ENCODE measurements around the gene ANGPTL8. TPM values are rescaled to one million over a fixed set of nuclear protein-coding genes. Genes with fewer than 3 reads are reported as not detected.
A peak's percentile ranks its signal among the peaks of the same experiment; 100 is the strongest.

ANGPTL8 gene
- total RNA-seq, 2 experiments from 2014 or later, result not detected

DNA sequence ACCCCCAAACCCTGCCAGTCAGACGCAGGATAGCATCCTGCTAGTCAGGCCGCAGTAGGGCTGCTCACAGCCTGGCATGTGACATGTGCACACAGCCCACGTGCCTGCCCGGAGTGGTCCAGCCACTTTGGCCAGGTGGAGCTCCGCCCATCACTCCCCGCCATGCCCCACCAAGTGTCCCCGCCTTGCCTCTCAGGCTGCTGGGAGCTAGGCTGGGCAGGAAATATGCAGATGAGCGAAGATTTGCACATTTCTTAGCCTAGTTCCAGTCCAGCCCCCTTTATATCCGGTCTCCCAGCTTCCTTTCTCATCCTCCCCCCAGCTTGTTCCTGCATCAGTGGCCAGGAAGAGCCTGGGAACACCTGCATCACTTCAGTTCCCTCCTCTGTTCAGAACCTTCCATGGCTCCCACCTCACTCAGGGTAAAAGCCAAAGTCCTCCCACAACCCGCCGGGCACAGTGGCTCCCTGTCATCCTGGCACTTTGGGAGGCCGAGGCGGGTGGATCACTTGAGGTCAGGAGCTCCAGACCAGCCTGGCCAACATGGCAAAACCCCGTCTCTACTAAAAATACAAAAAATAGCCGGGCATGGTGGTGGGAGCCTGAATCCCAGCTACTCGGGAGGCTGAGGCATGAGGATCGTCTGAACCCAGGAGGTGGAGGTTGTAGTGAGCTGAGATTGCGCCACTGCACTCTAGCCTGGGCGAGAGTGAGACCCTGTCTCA, 25.2 kb downstream of the ANGPTL8 start:
- peaks cover 3% of the 10 kb centered on the region for H3K4me1 Mint-ChIP-seq
- no peak overlapping the region for H3K27ac Mint-ChIP-seq
- no peaks in the 10 kb centered on the region for H3K9me3 Mint-ChIP-seq (ENCODE audit: low read depth)
- no peak for DNase-seq
- peaks cover 79% of the 10 kb centered on the region for H3K27me3 Mint-ChIP-seq
- H3K4me3 Mint-ChIP-seq, result no peak overlapping the region
- no peak for ATAC-seq
- CTCF ChIA-PET, result interaction anchor here (0.6 to 2.1 kb wide), 3 partner anchors 10 to 332 kb away, joined by 3 to 6 read pairs (median 3); no protein-coding TSS in a partner anchor
- H3K36me3 Mint-ChIP-seq, result no peaks in the 10 kb centered on the region

DNA sequence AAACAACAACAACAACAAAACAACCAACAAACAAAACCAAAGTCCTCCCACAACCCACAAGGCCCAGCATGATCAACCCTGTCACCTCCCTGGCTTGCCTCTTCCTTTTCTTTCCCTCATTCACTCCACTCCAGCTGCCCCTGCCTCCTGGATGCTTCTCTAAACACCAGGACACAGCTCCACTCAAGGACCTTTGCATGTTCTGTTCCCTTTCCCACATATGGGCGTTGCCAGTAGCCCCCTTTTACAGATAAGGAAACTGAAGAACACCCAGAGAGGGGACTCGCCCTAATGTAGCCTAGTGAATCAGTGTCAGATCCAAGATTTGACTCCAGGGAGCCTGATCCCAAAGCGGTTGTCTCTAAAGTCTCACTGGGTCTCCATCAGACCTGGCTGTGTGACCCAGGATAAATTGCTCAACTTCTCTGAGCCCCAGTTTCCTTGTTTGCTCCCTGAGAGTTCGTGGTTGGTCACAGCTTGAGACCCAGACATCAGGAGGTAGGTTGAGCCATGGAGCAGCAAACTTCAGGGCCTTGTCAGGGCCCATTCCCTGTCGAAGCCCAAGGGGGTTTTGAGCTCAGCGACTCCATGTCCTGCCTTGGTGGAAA, 25.9 kb downstream of the ANGPTL8 start:
- peaks cover 3% of the 10 kb centered on the region for H3K4me1 Mint-ChIP-seq
- CTCF ChIA-PET, result interaction anchor here (0.6 to 2.1 kb wide), 4 partner anchors 9 to 23 kb away, joined by 3 to 6 read pairs (median 4); no protein-coding TSS in a partner anchor
- no peaks in the 10 kb centered on the region for H3K9me3 Mint-ChIP-seq (ENCODE audit: low read depth)
- H3K27me3 Mint-ChIP-seq, result peaks cover 74% of the 10 kb centered on the region
- ATAC-seq, result no peak
- H3K4me3 Mint-ChIP-seq, result no peak overlapping the region
- H3K27ac Mint-ChIP-seq, result no peak overlapping the region
- DNase-seq, result no peak
- H3K36me3 Mint-ChIP-seq, result no peaks in the 10 kb centered on the region

DNA sequence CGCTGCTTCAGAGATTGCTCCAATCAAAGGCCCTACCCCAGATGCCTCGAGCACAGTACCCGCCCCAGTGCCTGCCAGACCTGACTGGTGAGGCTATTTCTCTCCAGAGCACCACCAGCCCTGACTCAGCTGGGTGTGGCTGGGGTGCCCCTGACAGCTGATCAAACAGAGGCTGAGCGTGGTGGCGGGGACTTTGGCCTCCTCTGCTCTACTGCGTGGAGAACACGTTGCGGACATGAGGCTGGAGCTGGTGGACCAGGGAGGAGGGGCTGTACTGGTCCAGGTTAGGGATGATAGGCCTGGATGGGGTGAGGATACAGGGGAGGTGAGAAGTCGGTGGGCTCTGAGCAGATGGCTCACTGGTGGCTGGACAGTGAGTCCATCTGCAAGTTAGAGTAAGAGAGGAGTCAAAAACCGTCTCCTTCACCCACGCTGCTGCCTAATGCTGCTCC, 26.4 kb downstream of the ANGPTL8 start:
- CTCF ChIA-PET, result interaction anchor here (0.6 to 1.3 kb wide), 4 partner anchors 10 to 23 kb away, joined by 3 to 5 read pairs (median 3); no protein-coding TSS in a partner anchor
- H3K9me3 Mint-ChIP-seq (ENCODE audit: low read depth), result no peaks in the 10 kb centered on the region
- DNase-seq, result no peak

DNA sequence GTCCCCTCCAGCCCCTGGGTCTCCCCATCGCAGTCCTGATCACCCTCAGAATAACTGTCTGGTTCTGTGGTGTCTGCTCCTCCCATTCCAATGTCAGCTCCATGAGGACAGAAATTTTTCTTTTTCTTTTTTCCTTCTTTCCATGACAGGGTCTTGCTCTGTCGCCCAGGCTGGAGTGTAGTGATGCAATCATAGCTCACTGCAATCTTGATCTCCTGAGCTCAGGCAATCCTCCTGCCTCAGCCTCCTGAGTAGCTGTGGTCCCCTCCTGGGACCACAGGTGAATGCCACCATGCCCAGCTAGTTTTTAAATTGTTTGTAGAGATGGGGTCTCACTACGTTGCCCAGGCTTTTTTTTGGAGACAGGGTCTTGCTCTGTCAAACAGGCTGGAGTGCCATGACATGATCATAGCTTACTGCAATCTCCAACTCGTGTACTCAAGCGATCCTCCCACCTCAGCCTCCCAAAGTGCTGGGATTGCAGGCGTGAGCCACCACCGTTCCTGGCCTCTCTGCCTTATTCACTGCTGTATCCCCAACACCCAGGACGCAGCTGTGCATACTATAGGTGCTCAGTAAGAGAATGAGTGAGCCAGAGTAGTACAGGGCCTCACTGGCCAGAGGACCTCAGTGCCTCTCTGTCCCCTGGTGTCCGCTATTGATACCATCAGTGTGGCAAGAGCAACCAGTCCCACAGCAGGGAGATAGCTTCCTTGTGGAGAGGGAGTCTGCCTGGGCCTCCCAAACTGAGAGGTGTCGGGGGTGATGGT, 28.1 kb downstream of the ANGPTL8 start:
- ATAC-seq, result no peak
- Mint-ChIP-seq H3K36me3 (no peaks in the 10 kb centered on the region), H3K27ac (no peak overlapping the region), H3K4me1 (peaks cover 3% of the 10 kb centered on the region), H3K9me3 (ENCODE audit: low read depth) (no peaks in the 10 kb centered on the region), H3K4me3 (no peak overlapping the region), H3K27me3 (peaks cover 76% of the 10 kb centered on the region)
- CTCF ChIA-PET, result interaction anchor here (0.8 to 1.5 kb wide), 2 partner anchors 215 to 579 kb away, joined by 3 to 4 read pairs; no protein-coding TSS in a partner anchor
- no peak for DNase-seq

More for the DNA sequence above, 26.4 kb downstream of the ANGPTL8 start:
- Mint-ChIP-seq H3K27ac (no peak overlapping the region), H3K4me1 (peaks cover 3% of the 10 kb centered on the region), H3K27me3 (peaks cover 73% of the 10 kb centered on the region), H3K4me3 (no peak overlapping the region), H3K36me3 (no peaks in the 10 kb centered on the region)
- ATAC-seq, result no peak

DNA sequence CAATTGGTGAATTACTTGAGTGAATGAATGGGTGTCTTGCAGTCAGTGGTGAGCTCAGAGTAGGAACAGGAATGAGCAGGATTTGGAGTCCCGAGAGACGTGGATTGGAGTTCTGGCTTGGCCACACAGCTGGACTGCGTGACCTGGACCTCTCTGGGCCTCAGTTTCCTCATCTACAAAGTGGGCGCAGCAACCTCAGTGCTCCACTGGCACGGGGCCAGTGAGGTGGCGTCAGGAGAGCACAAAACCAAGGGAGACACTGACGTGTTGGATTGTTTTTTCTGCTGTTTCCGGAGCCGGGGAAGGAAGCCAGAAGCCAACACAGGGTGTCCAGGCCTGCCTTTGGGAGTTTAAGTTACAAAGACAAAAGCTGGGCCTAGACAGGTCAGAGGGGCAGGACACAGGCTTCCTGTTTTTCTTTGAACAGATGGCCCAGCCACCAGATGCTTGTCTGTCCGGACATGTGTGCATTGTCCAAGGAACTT, 29.4 kb downstream of the ANGPTL8 start:
- H3K27ac Mint-ChIP-seq, result no peak overlapping the region

DNA sequence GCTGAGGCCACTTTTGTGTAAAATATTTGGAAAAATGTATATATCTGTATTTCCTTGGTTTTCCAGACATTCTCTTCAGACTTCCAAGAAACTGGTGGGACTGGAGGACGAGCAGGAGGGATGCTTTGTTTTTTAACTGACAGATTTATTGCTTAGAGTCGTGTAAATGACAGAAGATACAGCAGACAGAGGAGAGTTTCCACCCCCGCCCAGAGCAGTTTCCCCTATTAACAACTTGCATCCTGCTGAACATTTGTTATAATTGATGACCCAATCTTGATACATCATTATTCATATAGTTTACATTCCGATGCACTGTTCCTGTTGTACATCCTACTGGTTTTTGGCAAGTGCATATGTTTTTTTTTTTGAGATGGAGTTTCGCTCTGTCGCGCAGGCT, 30.0 kb downstream of the ANGPTL8 start:
- DNase-seq, result no peak
- H3K27me3 Mint-ChIP-seq, result peaks cover 77% of the 10 kb centered on the region
- no peak for ATAC-seq
- no peak overlapping the region for H3K27ac Mint-ChIP-seq
- CTCF ChIA-PET, result interaction anchor here (1.3 kb wide), 1 partner anchor 213 kb away, joined by 4 read pairs; no protein-coding TSS in a partner anchor
- H3K36me3 Mint-ChIP-seq, result no peaks in the 10 kb centered on the region
- no peaks in the 10 kb centered on the region for H3K4me1 Mint-ChIP-seq
- no peak overlapping the region for H3K4me3 Mint-ChIP-seq
- no peaks in the 10 kb centered on the region for H3K9me3 Mint-ChIP-seq (ENCODE audit: low read depth)

More for the DNA sequence above, 29.4 kb downstream of the ANGPTL8 start:
- DNase-seq, result no peak
- H3K4me1 Mint-ChIP-seq, result no peaks in the 10 kb centered on the region
- H3K36me3 Mint-ChIP-seq, result no peaks in the 10 kb centered on the region
- ATAC-seq, result no peak
- no peaks in the 10 kb centered on the region for H3K9me3 Mint-ChIP-seq (ENCODE audit: low read depth)
- CTCF ChIA-PET, result interaction anchor here (0.8 to 1.3 kb wide), 2 partner anchors 214 to 580 kb away, joined by 4 read pairs; no protein-coding TSS in a partner anchor
- peaks cover 75% of the 10 kb centered on the region for H3K27me3 Mint-ChIP-seq
- no peak overlapping the region for H3K4me3 Mint-ChIP-seq

DNA sequence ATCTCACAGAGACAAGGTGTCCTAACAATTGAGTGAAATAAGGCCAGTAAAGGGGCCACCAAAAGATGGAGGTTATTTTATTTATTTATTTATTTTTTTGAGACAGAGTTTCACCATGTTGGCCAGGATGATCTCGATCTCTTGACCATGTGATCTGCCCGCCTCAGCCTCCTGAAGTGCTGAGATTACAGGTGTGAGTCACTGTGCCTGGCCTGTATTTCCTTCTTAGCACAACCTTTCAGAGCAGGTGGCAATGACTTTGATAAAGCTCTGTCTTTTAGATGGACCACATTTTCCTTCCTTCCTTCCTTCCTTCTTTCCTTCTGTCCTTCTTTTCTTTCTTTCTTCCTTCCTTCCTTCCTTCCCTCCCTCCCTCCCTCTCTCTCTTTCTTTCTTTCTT, 33.9 kb downstream of the ANGPTL8 start:
- no peak for ATAC-seq
- DNase-seq, result no peak
- peaks cover 4% of the 10 kb centered on the region for H3K36me3 Mint-ChIP-seq
- no peak overlapping the region for H3K27ac Mint-ChIP-seq
- no peaks in the 10 kb centered on the region for H3K9me3 Mint-ChIP-seq (ENCODE audit: low read depth)
- H3K27me3 Mint-ChIP-seq, result peaks cover 69% of the 10 kb centered on the region
- H3K4me1 Mint-ChIP-seq, result no peaks in the 10 kb centered on the region
- no peak overlapping the region for H3K4me3 Mint-ChIP-seq
- CTCF ChIA-PET, result interaction anchor here (0.6 kb wide), 1 partner anchor 129 kb away, joined by 3 read pairs; no protein-coding TSS in a partner anchor

DNA sequence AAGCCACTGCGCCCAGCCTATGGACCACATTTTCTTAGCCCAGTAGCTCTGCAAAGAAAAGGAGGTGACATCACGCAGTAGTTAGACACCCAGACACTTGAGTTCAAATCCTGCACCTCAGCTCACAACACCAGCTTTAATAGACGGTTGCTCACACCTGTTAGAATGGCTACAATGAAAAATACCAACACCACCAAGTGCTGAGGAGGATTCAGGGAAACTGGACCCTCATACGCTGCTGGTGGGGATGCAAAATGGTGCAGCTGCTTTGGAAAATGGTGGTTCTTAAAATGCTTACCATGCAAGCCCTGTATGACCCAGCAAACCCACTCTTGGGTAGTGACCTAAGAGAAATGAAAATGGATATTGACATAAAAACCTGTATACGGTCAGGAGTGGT, 34.6 kb downstream of the ANGPTL8 start:
- H3K27ac Mint-ChIP-seq, result no peak overlapping the region
- no peaks in the 10 kb centered on the region for H3K9me3 Mint-ChIP-seq (ENCODE audit: low read depth)
- H3K4me1 Mint-ChIP-seq, result no peaks in the 10 kb centered on the region
- DNase-seq, result no peak
- H3K4me3 Mint-ChIP-seq, result no peak overlapping the region
- peaks cover 4% of the 10 kb centered on the region for H3K36me3 Mint-ChIP-seq
- no peak for ATAC-seq
- CTCF ChIA-PET, result interaction anchor here (0.9 to 1.4 kb wide), 2 partner anchors 10 to 20 kb away, joined by 4 to 6 read pairs; no protein-coding TSS in a partner anchor
- H3K27me3 Mint-ChIP-seq, result peaks cover 66% of the 10 kb centered on the region

DNA sequence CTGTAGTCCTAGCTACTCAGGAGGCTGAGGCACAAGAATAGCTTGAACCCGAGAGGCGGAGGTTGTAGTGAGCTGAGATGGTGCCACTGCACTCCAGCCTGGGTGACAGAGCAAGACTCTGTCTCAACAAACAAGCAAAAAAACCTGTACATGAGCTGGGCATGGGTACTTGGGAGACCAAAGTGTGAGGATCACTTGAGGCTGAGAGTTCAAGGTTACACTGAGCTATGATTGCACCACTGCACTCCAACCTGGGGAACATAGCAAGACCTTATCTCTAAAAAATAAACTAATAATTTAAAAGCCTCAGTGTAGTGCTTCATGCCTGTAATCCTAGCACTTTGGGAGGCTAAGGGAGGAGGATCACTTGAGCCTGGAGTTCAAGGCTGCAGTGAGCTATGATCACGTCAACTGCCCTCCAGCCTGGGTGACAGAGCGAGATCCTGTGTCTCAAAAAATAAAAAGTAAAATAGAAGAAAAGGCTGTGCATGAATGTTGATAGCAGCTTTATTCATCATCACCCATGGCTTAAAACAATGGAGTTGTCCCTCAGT, 35.2 kb downstream of the ANGPTL8 start:
- DNase-seq (no peak), ATAC-seq (no peak)
- Mint-ChIP-seq H3K27me3 (peaks cover 66% of the 10 kb centered on the region), H3K27ac (no peak overlapping the region), H3K4me1 (peaks cover 4% of the 10 kb centered on the region), H3K36me3 (peaks cover 4% of the 10 kb centered on the region), H3K9me3 (ENCODE audit: low read depth) (no peaks in the 10 kb centered on the region), H3K4me3 (no peak overlapping the region)
- CTCF ChIA-PET, result interaction anchor here (0.9 to 1.4 kb wide), 2 partner anchors 11 to 19 kb away, joined by 4 to 6 read pairs; no protein-coding TSS in a partner anchor

DNA sequence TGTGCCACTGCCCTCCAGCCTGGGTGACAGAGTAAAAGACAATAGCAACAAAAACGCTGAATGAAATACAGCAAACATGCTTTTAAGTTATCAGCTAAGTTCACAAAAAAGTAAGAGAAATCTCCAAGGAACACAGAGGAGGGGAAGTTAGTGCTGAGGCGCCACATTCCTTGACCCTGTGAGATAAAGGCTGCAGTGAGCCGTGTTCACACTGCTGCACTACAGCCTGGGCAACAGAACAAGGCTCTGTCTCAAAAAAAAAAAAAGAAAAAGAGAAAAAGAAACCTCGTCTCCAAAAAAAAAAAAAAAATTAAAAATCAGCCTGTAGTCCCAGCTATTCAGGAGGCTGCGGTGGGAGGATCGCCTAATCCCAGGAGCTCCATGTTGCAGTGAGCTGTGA, 39.3 kb downstream of the ANGPTL8 start:
- Mint-ChIP-seq H3K4me3 (no peak overlapping the region), H3K4me1 (peaks cover 11% of the 10 kb centered on the region), H3K9me3 (ENCODE audit: low read depth) (no peaks in the 10 kb centered on the region), H3K27me3 (peaks cover 72% of the 10 kb centered on the region), H3K36me3 (peaks cover 4% of the 10 kb centered on the region), H3K27ac (no peak overlapping the region)
- DNase-seq (no peak), ATAC-seq (no peak)
- CTCF ChIA-PET, result interaction anchor here (1.3 kb wide), 1 partner anchor 15 kb away, joined by 3 read pairs; no protein-coding TSS in a partner anchor

DNA sequence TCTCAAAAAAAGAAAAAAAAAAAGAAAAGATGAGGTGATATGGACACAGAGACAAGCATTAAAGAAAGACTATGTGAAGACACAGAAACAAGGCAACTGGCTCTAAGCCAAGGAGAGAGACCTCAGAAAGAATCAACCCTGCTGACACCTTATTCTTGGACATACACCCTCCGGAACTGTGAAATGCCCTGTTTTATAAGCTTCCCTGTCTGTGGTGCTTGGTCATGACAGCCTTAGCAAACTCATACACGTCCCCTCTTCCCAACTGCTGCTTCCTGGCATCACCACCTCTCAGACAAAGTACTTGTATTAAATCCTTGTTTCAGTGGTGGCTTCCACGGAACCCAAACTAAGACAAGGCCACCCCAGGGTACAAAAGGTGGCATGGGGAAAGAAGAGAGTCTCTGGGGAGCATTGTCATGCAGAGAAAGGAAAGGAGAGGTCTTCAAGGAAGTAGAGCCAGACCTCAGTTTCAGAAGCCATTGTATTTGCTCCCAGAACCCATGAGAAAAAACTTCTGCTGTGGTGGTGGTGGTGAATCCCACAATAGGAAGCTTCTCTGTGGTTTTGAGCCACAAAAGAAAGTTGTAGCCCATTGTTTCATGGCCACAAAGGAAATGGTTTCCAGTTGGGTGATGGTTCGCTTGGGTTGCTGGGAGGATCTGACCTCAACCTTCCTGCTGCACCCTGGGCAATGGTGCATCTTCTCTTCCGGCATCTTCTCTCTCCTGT, 40.3 kb downstream of the ANGPTL8 start:
- Mint-ChIP-seq H3K27ac (peak overlapping the region; percentile 79), H3K27me3 (peaks cover 68% of the 10 kb centered on the region), H3K9me3 (ENCODE audit: low read depth) (no peaks in the 10 kb centered on the region), H3K4me3 (peak overlapping the region; percentile 58), H3K36me3 (peaks cover 4% of the 10 kb centered on the region), H3K4me1 (peaks cover 11% of the 10 kb centered on the region)
- peak; percentile 86 for DNase-seq
- ATAC-seq, result peak; percentile 81
- CTCF ChIA-PET, result interaction anchor here (1.1 to 2.1 kb wide), 4 partner anchors 14 to 102 kb away, joined by 3 to 6 read pairs (median 4); partner anchors contain the start of gene TSPAN16
